ENCODE data around the gene MAGI2. TPM values are rescaled to one million over a fixed set of nuclear protein-coding genes. Genes with fewer than 3 reads are reported as not detected.

The MAGI2 gene
- total RNA-seq, 6 experiments from 2014 or later, result 7.1 to 9.8 (median 8.5) TPM

GRCh38 chr7:78317371-78317770, 1136.1 kb downstream of the MAGI2 start:
- DNase-seq, result no peak
- Mint-ChIP-seq H3K4me3 (no peak overlapping the region), H3K4me1 (ENCODE audit: low read depth) (peaks cover 2% of the 10 kb centered on the region; the same call in 1 of the 2 replicates), H3K27ac (no peak overlapping the region), H3K36me3 (ENCODE audit: low read depth) (peaks cover 4% of the 10 kb centered on the region; the same call in 1 of the 2 replicates), H3K9me3 (no peaks in the 10 kb centered on the region; the same call in 1 of the 2 replicates), H3K27me3 (ENCODE audit: insufficient read depth) (no peaks in the 10 kb centered on the region)
- TF ChIP-seq CTCF (IDR thresholded peaks at IDR 0.05), result no peak

GRCh38 chr7:78316110-78316509, 1137.4 kb downstream of the MAGI2 start:
- Mint-ChIP-seq H3K4me3 (no peak overlapping the region), H3K9me3 (no peaks in the 10 kb centered on the region; the same call in 1 of the 2 replicates), H3K36me3 (ENCODE audit: low read depth) (peaks cover 4% of the 10 kb centered on the region; the same call in 1 of the 2 replicates), H3K27me3 (ENCODE audit: insufficient read depth) (no peaks in the 10 kb centered on the region), H3K4me1 (ENCODE audit: low read depth) (peaks cover 5% of the 10 kb centered on the region), H3K27ac (no peak overlapping the region)
- no peak for TF ChIP-seq CTCF (IDR thresholded peaks at IDR 0.05)
- no peak for DNase-seq

- Mint-ChIP-seq H3K27me3 (ENCODE audit: insufficient read depth) (no peaks in the 10 kb centered on the region; the same call in 1 of the 2 replicates), H3K4me1 (ENCODE audit: low read depth) (peaks cover 9% of the 10 kb centered on the region), H3K9me3 (no peaks in the 10 kb centered on the region; the same call in 1 of the 2 replicates), H3K4me3 (no peak overlapping the region), H3K36me3 (ENCODE audit: low read depth) (peaks cover 4% of the 10 kb centered on the region; the same call in 1 of the 2 replicates), H3K27ac (no peak overlapping the region)
- TF ChIP-seq CTCF (IDR thresholded peaks at IDR 0.05), result no peak
- no peak for DNase-seq
Measured at GRCh38 chr7:78315119-78315518, 1138.3 kb downstream of the MAGI2 start.

GRCh38 chr7:78311181-78311580, 1142.3 kb downstream of the MAGI2 start:
- Mint-ChIP-seq H3K4me1 (ENCODE audit: low read depth) (peaks cover 9% of the 10 kb centered on the region), H3K27me3 (ENCODE audit: insufficient read depth) (no peaks in the 10 kb centered on the region; the same call in 1 of the 2 replicates), H3K27ac (peak overlapping the region; percentile 51), H3K9me3 (no peaks in the 10 kb centered on the region), H3K36me3 (ENCODE audit: low read depth) (no peaks in the 10 kb centered on the region), H3K4me3 (peak overlapping the region; percentile 7)
- no peak for TF ChIP-seq CTCF (IDR thresholded peaks at IDR 0.05)
- no peak for DNase-seq

- no peak for TF ChIP-seq CTCF (IDR thresholded peaks at IDR 0.05)
- peaks cover 9% of the 10 kb centered on the region for H3K4me1 Mint-ChIP-seq (ENCODE audit: low read depth)
- no peak for DNase-seq
- no peaks in the 10 kb centered on the region for H3K36me3 Mint-ChIP-seq (ENCODE audit: low read depth)
- no peaks in the 10 kb centered on the region for H3K9me3 Mint-ChIP-seq
- H3K27me3 Mint-ChIP-seq (ENCODE audit: insufficient read depth), result no peaks in the 10 kb centered on the region; the same call in 1 of the 2 replicates
- H3K27ac Mint-ChIP-seq, result no peak overlapping the region
- no peak overlapping the region for H3K4me3 Mint-ChIP-seq
Measured at GRCh38 chr7:78307892-78308291, 1145.6 kb downstream of the MAGI2 start.

Data from HFFc6 (cell line).